ENCODE results near the gene FOXO3. TPM values are rescaled to one million over a fixed set of nuclear protein-coding genes. Genes with fewer than 3 reads are reported as not detected.

FOXO3 gene
- 35.7 and 36.6 TPM in 2 replicates for total RNA-seq (2014; rRNA removed; shearing (Covaris generic))
- 17.9 and 19.7 TPM in 2 replicates for polyA plus RNA-seq (2016; fragmentation: Nextera tagmentation; extraction: Ambion mirVana)

- Histone ChIP-seq H3K9ac (peak within 1 kb of the TSS; percentile 98), H4K20me1 (ENCODE audit: insufficient read depth) (no peaks in the 10 kb centered on the region), H3K9me2 (ENCODE audit: insufficient read depth) (no peaks in the 10 kb centered on the region), H3F3A (ENCODE audit: insufficient read depth) (peaks cover 32% of the 10 kb centered on the region), H3K4me1 (ENCODE audit: insufficient read depth) (peaks cover 30% of the 10 kb centered on the region), H3K9me3 (ENCODE audit: low read depth) (no peaks in the 10 kb centered on the region), H2AFZ (peak within 1 kb of the TSS; percentile 87), H3K27me3 (replicated peaks; ENCODE audit: insufficient read depth) (no peaks in the 10 kb centered on the region), H3K36me3 (ENCODE audit: low read depth) (no peaks in the 10 kb centered on the region), H3K79me2 (ENCODE audit: insufficient read depth) (peaks cover 37% of the 10 kb centered on the region), H3K4me2 (ENCODE audit: unreplicated experiment) (peak within 1 kb of the TSS; percentile 96), H3K27ac (peak within 1 kb of the TSS; percentile 97), H3K4me3 (peak within 1 kb of the TSS; percentile 98)
- DNase-seq, result peak; percentile 94
- 0 to 2% methylated on average over 6 to 68 of the region's 110 CpGs for WGBS, 2 experiments (ENCODE audit: low coverage in 1 of 2, low lambda C conversion rate in 2 of 2, missing lambda C conversion rate in 2 of 2)
- in situ Hi-C loops (cut with MboI), result no loop called here
- TF ChIP-seq EZH2phosphoT487 (IDR thresholded peaks at IDR 0.05; ENCODE audit: insufficient read depth, low read depth) (no peak), EZH2 (IDR thresholded peaks at IDR 0.05; ENCODE audit: insufficient read depth, poor library complexity, severe bottlenecking) (no peak)
Observed at GRCh38 chr6:108560463-108561308, at the start of gene FOXO3. TSS of gene FOXO3 (plus strand) at chr6:108560917. CDS start at chr6:108561209, 292 bp downstream.

GRCh38 chr6:108518714-108519576 lies 41.8 kb upstream of the FOXO3 start:
- Histone ChIP-seq H3K4me1 (ENCODE audit: insufficient read depth) (no peaks in the 10 kb centered on the region), H3K9me2 (ENCODE audit: insufficient read depth) (no peaks in the 10 kb centered on the region), H3K9me3 (ENCODE audit: low read depth) (no peaks in the 10 kb centered on the region), H3K79me2 (ENCODE audit: insufficient read depth) (no peaks in the 10 kb centered on the region), H3K9ac (no peak overlapping the region), H2AFZ (no peak overlapping the region), H4K20me1 (ENCODE audit: insufficient read depth) (no peaks in the 10 kb centered on the region), H3K27ac (no peak overlapping the region), H3K4me2 (ENCODE audit: unreplicated experiment) (no peak overlapping the region), H3K27me3 (replicated peaks; ENCODE audit: insufficient read depth) (no peaks in the 10 kb centered on the region), H3K4me3 (no peak overlapping the region), H3F3A (ENCODE audit: insufficient read depth) (no peaks in the 10 kb centered on the region), H3K36me3 (ENCODE audit: low read depth) (0 out of 2 replicates have a peak, but pooled peaks cover 4% of the 10 kb centered on the region)
- peak; percentile 55 for DNase-seq
- WGBS, 2 experiments (ENCODE audit: low coverage in 1 of 2, low lambda C conversion rate in 2 of 2, missing lambda C conversion rate in 2 of 2), result 79 to 83% methylated on average over 5 of the region's 5 CpGs
- in situ Hi-C loops (cut with MboI), result no loop called here
- TF ChIP-seq EZH2phosphoT487 (IDR thresholded peaks at IDR 0.05; ENCODE audit: insufficient read depth, low read depth), result no peak
- no peak for TF ChIP-seq EZH2 (IDR thresholded peaks at IDR 0.05; ENCODE audit: insufficient read depth, poor library complexity, severe bottlenecking)

- H3K4me1 ChIP-seq (ENCODE audit: insufficient read depth), result no peaks in the 10 kb centered on the region
- WGBS, 2 experiments (ENCODE audit: low coverage in 1 of 2, low lambda C conversion rate in 2 of 2, missing lambda C conversion rate in 2 of 2), result 95 to 96% methylated on average over 1 of the region's 1 CpG
- in situ Hi-C loops (cut with MboI), result loop anchor here (10.0 kb wide), 1 partner anchor 407 kb away; no protein-coding TSS in a partner anchor
Observed at GRCh38 chr6:108521616-108522107, 39.1 kb upstream of the FOXO3 start.

GRCh38 chr6:108523697-108524096 lies 37.0 kb upstream of the FOXO3 start:
- Histone ChIP-seq H3K4me3 (no peak overlapping the region), H3K79me2 (ENCODE audit: insufficient read depth) (no peaks in the 10 kb centered on the region), H3K4me1 (ENCODE audit: insufficient read depth) (no peaks in the 10 kb centered on the region), H3K9me3 (ENCODE audit: low read depth) (no peaks in the 10 kb centered on the region), H3K27me3 (replicated peaks; ENCODE audit: insufficient read depth) (no peaks in the 10 kb centered on the region), H3K9me2 (ENCODE audit: insufficient read depth) (no peaks in the 10 kb centered on the region), H3K4me2 (ENCODE audit: unreplicated experiment) (no peak overlapping the region), H3K27ac (no peak overlapping the region), H3K9ac (no peak overlapping the region), H3K36me3 (ENCODE audit: low read depth) (0 out of 2 replicates have a peak, but pooled peaks cover 4% of the 10 kb centered on the region), H3F3A (ENCODE audit: insufficient read depth) (no peaks in the 10 kb centered on the region), H2AFZ (no peak overlapping the region), H4K20me1 (ENCODE audit: insufficient read depth) (no peaks in the 10 kb centered on the region)
- 93 to 94% methylated on average over 2 of the region's 2 CpGs for WGBS, 2 experiments (ENCODE audit: low coverage in 1 of 2, low lambda C conversion rate in 2 of 2, missing lambda C conversion rate in 2 of 2)
- TF ChIP-seq EZH2 (IDR thresholded peaks at IDR 0.05; ENCODE audit: insufficient read depth, poor library complexity, severe bottlenecking) (no peak), EZH2phosphoT487 (IDR thresholded peaks at IDR 0.05; ENCODE audit: insufficient read depth, low read depth) (no peak)
- in situ Hi-C loops (cut with MboI), result loop anchor here (10.0 kb wide), 1 partner anchor 409 kb away; no protein-coding TSS in a partner anchor
- DNase-seq, result no peak

More at GRCh38 chr6:108521616-108522107, 39.1 kb upstream of the FOXO3 start:
- Histone ChIP-seq H3K4me2 (ENCODE audit: unreplicated experiment) (no peak overlapping the region), H3K79me2 (ENCODE audit: insufficient read depth) (no peaks in the 10 kb centered on the region), H3K9ac (no peak overlapping the region), H4K20me1 (ENCODE audit: insufficient read depth) (no peaks in the 10 kb centered on the region), H3K9me3 (ENCODE audit: low read depth) (no peaks in the 10 kb centered on the region), H3K27ac (no peak overlapping the region), H3K4me3 (no peak overlapping the region), H3K9me2 (ENCODE audit: insufficient read depth) (no peaks in the 10 kb centered on the region), H3K36me3 (ENCODE audit: low read depth) (0 out of 2 replicates have a peak, but pooled peaks cover 4% of the 10 kb centered on the region), H2AFZ (no peak overlapping the region), H3K27me3 (replicated peaks; ENCODE audit: insufficient read depth) (no peaks in the 10 kb centered on the region), H3F3A (ENCODE audit: insufficient read depth) (no peaks in the 10 kb centered on the region)
- no peak for DNase-seq
- no peak for TF ChIP-seq EZH2phosphoT487 (IDR thresholded peaks at IDR 0.05; ENCODE audit: insufficient read depth, low read depth)

All from GM23248 (cell line).